Right hindlimb (tissue), 1 donor: ENCODE measurements around the gene RBP7.
"Not testable (repeated sequence)": the region's sequence is repeated elsewhere in the genome, so short reads cannot be mapped to it uniquely, and the experiment has no call there.

Source experiments
- DNase-seq: peaks from one replicate; pipeline ENCODE4 v3.0.0-alpha.2; 2018

Gene RBP7

GRCh38 chr1:9996624-9997582 lies at the start of gene RBP7:
TSS of gene RBP7 (plus strand) at chr1:9997228. CDS start at chr1:9997259, 31 bp downstream.
- DNase-seq, result peak; percentile 23

- no peak for DNase-seq
These were observed 39.3 kb upstream of the RBP7 start for GRCh38 chr1:9957726-9958125.

- no peak for DNase-seq
These were observed 37.0 kb upstream of the RBP7 start for GRCh38 chr1:9960011-9960410.

- peak; percentile 53 for DNase-seq
These were observed 36.1 kb upstream of the RBP7 start for GRCh38 chr1:9960706-9961562.

- DNase-seq, result no peak
These were observed 12.8 kb upstream of the RBP7 start for GRCh38 chr1:9984253-9984652.

GRCh38 chr1:9985001-9985400 lies 12.0 kb upstream of the RBP7 start:
- no peak for DNase-seq

GRCh38 chr1:9989773-9990172 lies 7.3 kb upstream of the RBP7 start:
- no peak for DNase-seq

- DNase-seq, result no peak
These were observed 6.1 kb upstream of the RBP7 start for GRCh38 chr1:9990944-9991343.

- no peak for DNase-seq
These were observed 4.1 kb upstream of the RBP7 start for GRCh38 chr1:9992910-9993309.

- no peak for DNase-seq
These were observed 3.4 kb upstream of the RBP7 start for GRCh38 chr1:9993561-9994075.

- DNase-seq, result no peak
These were observed 4.1 kb downstream of the RBP7 start for GRCh38 chr1:10001016-10001665.

GRCh38 chr1:10005248-10005647 lies 8.2 kb downstream of the RBP7 start:
- not testable (repeated sequence) for DNase-seq

- DNase-seq, result peak; percentile 46
These were observed 10.1 kb downstream of the RBP7 start for GRCh38 chr1:10007169-10007568.

- DNase-seq, result no peak
These were observed 17.0 kb downstream of the RBP7 start for GRCh38 chr1:10014016-10014415.

- no peak for DNase-seq
These were observed 22.5 kb downstream of the RBP7 start for GRCh38 chr1:10019561-10019960.

- no peak for DNase-seq
These were observed 23.1 kb downstream of the RBP7 start for GRCh38 chr1:10020086-10020485.

GRCh38 chr1:10020678-10021077 lies 23.6 kb downstream of the RBP7 start:
- not testable (repeated sequence) for DNase-seq

GRCh38 chr1:10021992-10022391 lies 25.0 kb downstream of the RBP7 start:
- not testable (repeated sequence) for DNase-seq

- DNase-seq, result no peak
These were observed 25.6 kb downstream of the RBP7 start for GRCh38 chr1:10022656-10023055.

- no peak for DNase-seq
These were observed 28.3 kb downstream of the RBP7 start for GRCh38 chr1:10025354-10025753.

GRCh38 chr1:10027027-10027426 lies 30.0 kb downstream of the RBP7 start:
- no peak for DNase-seq

- not testable (repeated sequence) for DNase-seq
These were observed 32.0 kb downstream of the RBP7 start for GRCh38 chr1:10028956-10029500.

- DNase-seq, result no peak
These were observed 34.4 kb downstream of the RBP7 start for GRCh38 chr1:10031461-10031860.
